Heart left ventricle (tissue), 16 donors: ENCODE results near the gene TGM2. TPM values are rescaled to one million over a fixed set of nuclear protein-coding genes. Genes with fewer than 3 reads are reported as not detected.
A peak's percentile ranks its signal among the peaks of the same experiment; 100 is the strongest.

Experiments used
- ATAC-seq, 4 donors: fragments of 200-7000 bp; cut with Tn5 transposase; one replicate each; pipeline ENCODE4 v1.9.1; 2020 to 2022; ENCODE audit warnings: moderate library complexity in 4 of 4, mild to moderate bottlenecking in 3 of 4, moderate number of reproducible peaks in 1 of 4
- DNase-seq, 5 donors: peaks; one replicate each; pipeline ENCODE4 v3.0.0-alpha.2; 2020
- H3K27ac ChIP-seq, 12 donors: fragments of 200-600 bp; sonication (generic) in 4 of 12; one replicate each; pipeline versions ENCODE4 v1.5.0 to v1.8.0; 2016 to 2022; ENCODE audit warnings: mild to moderate bottlenecking in 2 of 12
- H3K27me3 ChIP-seq, 9 donors: fragments of 200-600 bp; sonication (generic) in 2 of 9; one replicate each; pipeline versions ENCODE4 v1.5.1 to v1.8.0; 2016 to 2022; ENCODE audit warnings: mild to moderate bottlenecking in 3 of 9
- H3K36me3 ChIP-seq, 9 donors: fragments of 200-600 bp; sonication (generic) in 2 of 9; one replicate each; pipeline versions ENCODE4 v1.5.0 to v1.8.0; 2018 to 2022; ENCODE audit warnings: mild to moderate bottlenecking in 2 of 9
- H3K4me1 ChIP-seq, 12 donors: fragments of 200-600 bp; sonication (generic) in 4 of 12; one replicate each; pipeline versions ENCODE4 v1.5.0 to v1.8.0; 2016 to 2022; ENCODE audit warnings: mild to moderate bottlenecking in 3 of 12
- H3K4me3 ChIP-seq, 12 donors: fragments of 200-600 bp; sonication (generic) in 4 of 12; one replicate each; pipeline versions ENCODE4 v1.5.0 to v1.8.0; 2017 to 2022; ENCODE audit warnings: mild to moderate bottlenecking in 9 of 12, moderate library complexity in 4 of 12
- H3K9me3 ChIP-seq, 12 donors: fragments of 200-600 bp; sonication (generic) in 4 of 12; one replicate each; pipeline versions ENCODE4 v1.5.0 to v1.8.0; 2016 to 2022; ENCODE audit warnings: mild to moderate bottlenecking in 1 of 12
- POLR2A ChIP-seq, 2 donors: fragments of 450-650 bp; IDR thresholded peaks; one replicate each; pipeline ENCODE4 v1.6.1; 2017; ENCODE audit warnings: antibody characterized with exemption in 2 of 2, mild to moderate bottlenecking in 2 of 2, moderate library complexity in 2 of 2
- WGBS, 4 donors: extraction: QIAGEN DNeasy Blood & Tissue Kit in 2 of 4; methylation state at CpG; one replicate each; pipeline versions ENCODE4 v1.1.5 to v1.1.7; 2013 to 2018; 5-methylcytosine and 5-hydroxymethylcytosine counted together
- intact Hi-C, 10 donors: fragments of 100-400 bp; cut with DNase I; formaldehyde crosslinking; loops; one replicate each; pipeline versions ENCODE4 v1.11.1 to v1.14.2; 2022
- polyA plus RNA-seq, 2 donors: library from polyadenylated mRNA; stranded (reverse); fragments of 200-250 nt; gene quantifications; one replicate each; pipeline ENCODE4 v1.2.3, GENCODE V29; 2013
- total RNA-seq, 9 donors: library from RNA; depleted of rRNA in 2 of 9; stranded (reverse); fragments of >200 nt in 2 of 9; fragmentation: NEBNext Ultra II Directional in 3 of 9; extraction: Animal tissue kit (Norgen Biotek cat#: 25700) in 3 of 9; gene quantifications; one replicate each; pipeline versions ENCODE4 v1.1.0 to v1.2.4, GENCODE V29; 2016 to 2023
- TF ChIP-seq, protein P1 (sequence below), 12 donors: fragments of 200-600 bp; sonication (generic) in 4 of 12; IDR thresholded peaks; one replicate each; pipeline versions ENCODE4 v1.5.0 to v1.8.0; 2018 to 2022; ENCODE audit warnings: antibody characterized with exemption in 12 of 12, mild to moderate bottlenecking in 5 of 12
- donor health status: ischemic (EF 13 %, LVEDD 7.1; RV severe dilation, severe dysfunction).
- donor health status: healthy with polysubstance abuse.
- donor health status: DM: no; HTN: yes; CAD: no.
- donor health status: DM: no; HTN: no; CAD: no.
- donor health status: ischemic (EF 25% LVEDD 6.9; RV normal size, moderate dysfunction).
- donor health status: ischemic (EF 25% LVEDD 5.7; RV mildly dilated, moderate dysfunction).
- donor health status: healthy.
- donor health status: DM: yes; HTN: yes; CAD: no.
- donor health status: ischemic (EF 35%, LVEDD 5.7; RV mildly dilated, moderate dysfunction).
- donor health status: nonischemic (EF 11% LVEDD 7.7; RV severe dilation, severe dysfunction).
- donor health status: DM: yes; HTN: yes; CAD: no.
- donor health status: PGD.
- donor health status: ischemic (EF 29% LVEDD 5.4; RV normal size, mild dysfunction).
- donor health status: nonischemic (EF 23%, LVEDD 6.1; RV moderate dilation, normal function).

TGM2 gene
- total and polyA plus RNA-seq, 11 donors: 211 to 1,146 (median 567) TPM

DNA sequence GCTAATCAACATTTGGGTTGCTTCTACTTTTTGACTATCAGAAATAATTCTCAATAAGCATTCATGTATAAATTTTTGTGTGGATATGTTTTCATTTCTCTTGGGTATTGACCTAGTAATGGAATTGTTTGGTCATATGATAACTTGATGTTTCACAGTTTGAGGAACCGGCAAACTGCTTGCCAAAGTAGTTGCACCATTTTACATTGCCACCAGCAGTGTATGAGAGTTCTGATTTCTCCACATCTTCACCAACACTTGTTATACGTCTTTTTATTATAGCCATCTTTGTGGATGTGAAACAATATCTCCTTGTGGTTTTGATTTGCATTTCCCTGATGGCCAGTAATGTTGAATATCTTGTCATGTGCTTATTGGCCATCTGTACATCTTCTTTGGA, 42.6 kb upstream of the TGM2 start:
- H3K4me1 ChIP-seq: peaks cover 0 to 32% (median 8%) of the 10 kb centered on the region in 12 donors
- H3K36me3 ChIP-seq: no peaks in the 10 kb centered on the region
- DNase-seq (no peak), ATAC-seq (no peak)
- TF ChIP-seq, protein P1, sequence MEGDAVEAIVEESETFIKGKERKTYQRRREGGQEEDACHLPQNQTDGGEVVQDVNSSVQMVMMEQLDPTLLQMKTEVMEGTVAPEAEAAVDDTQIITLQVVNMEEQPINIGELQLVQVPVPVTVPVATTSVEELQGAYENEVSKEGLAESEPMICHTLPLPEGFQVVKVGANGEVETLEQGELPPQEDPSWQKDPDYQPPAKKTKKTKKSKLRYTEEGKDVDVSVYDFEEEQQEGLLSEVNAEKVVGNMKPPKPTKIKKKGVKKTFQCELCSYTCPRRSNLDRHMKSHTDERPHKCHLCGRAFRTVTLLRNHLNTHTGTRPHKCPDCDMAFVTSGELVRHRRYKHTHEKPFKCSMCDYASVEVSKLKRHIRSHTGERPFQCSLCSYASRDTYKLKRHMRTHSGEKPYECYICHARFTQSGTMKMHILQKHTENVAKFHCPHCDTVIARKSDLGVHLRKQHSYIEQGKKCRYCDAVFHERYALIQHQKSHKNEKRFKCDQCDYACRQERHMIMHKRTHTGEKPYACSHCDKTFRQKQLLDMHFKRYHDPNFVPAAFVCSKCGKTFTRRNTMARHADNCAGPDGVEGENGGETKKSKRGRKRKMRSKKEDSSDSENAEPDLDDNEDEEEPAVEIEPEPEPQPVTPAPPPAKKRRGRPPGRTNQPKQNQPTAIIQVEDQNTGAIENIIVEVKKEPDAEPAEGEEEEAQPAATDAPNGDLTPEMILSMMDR (IDR thresholded peaks at IDR 0.05): no peak
- TF ChIP-seq POLR2A (IDR thresholded peaks at IDR 0.05): no peak
- H3K27ac ChIP-seq: peak overlapping the region in 2 of 12 donors; percentile 66 to 72
- WGBS, 4 donors: 57 to 93% (median 77%) methylated on average over 2 of the region's 2 CpGs
- H3K4me3 ChIP-seq: no peak overlapping the region
- intact Hi-C loops: no loop called here
- peaks cover 0 to 9% (median 0%) of the 10 kb centered on the region in 12 donors for H3K9me3 ChIP-seq
- no peaks in the 10 kb centered on the region for H3K27me3 ChIP-seq

DNA sequence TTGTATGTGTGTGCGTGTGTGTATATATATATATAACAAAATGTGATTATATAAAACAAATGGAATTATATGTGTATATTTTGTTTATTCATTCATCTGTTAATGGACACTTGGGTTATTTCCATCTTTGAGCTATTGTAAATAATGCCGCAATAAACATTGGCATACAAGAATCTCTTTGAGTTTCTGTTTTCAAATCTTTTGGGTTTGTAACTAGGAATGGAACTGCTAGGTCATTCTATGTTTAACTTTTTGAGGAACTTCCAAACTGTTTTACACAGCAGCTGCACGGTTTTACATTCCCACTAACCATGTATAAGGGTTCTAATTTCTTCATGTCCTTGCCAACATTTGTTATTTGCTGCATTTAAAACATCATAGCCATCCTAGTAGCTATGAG, 39.9 kb upstream of the TGM2 start:
- Histone ChIP-seq H3K9me3 (peaks cover 0 to 9% (median 0%) of the 10 kb centered on the region in 12 donors), H3K4me3 (no peak overlapping the region), H3K27ac (no peak overlapping the region), H3K27me3 (no peaks in the 10 kb centered on the region), H3K4me1 (peaks cover 0 to 22% (median 5%) of the 10 kb centered on the region in 12 donors), H3K36me3 (no peaks in the 10 kb centered on the region)
- 75 to 81% (median 79%) methylated on average over 3 of the region's 3 CpGs for WGBS, 4 donors
- intact Hi-C loops: no loop called here
- DNase-seq (no peak), ATAC-seq (no peak)
- TF ChIP-seq, protein P1 (IDR thresholded peaks at IDR 0.05): no peak
- no peak for TF ChIP-seq POLR2A (IDR thresholded peaks at IDR 0.05)

DNA sequence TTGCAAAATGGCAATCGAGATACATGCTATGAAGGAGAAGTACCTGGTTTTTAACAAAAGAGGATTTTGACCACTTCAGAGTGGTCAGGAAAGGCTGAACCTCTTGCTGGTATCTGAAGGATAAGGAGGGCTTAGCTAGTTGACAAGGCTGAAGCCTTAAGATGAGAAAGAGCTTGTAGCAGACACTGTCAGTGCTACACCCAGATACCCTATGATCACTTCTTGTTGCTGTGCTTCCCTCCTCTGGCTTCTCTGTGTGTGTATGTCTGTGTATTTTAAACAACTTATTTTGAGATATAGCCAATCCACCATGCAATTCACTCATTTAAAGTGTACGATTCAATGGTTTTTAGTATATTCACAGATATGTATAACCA, 38.9 kb upstream of the TGM2 start:
- H3K27me3 ChIP-seq: no peaks in the 10 kb centered on the region
- intact Hi-C loops: no loop called here
- no peak for TF ChIP-seq POLR2A (IDR thresholded peaks at IDR 0.05)
- TF ChIP-seq, protein P1 (IDR thresholded peaks at IDR 0.05): no peak
- no peak overlapping the region for H3K4me3 ChIP-seq
- H3K27ac ChIP-seq: no peak overlapping the region
- no peaks in the 10 kb centered on the region for H3K36me3 ChIP-seq
- 82 to 91% (median 85%) methylated on average over 2 of the region's 2 CpGs for whole genome bisulfite sequencing, 4 donors
- no peak for DNase-seq
- H3K4me1 ChIP-seq: peaks cover 0 to 13% (median 4%) of the 10 kb centered on the region in 12 donors
- no peak for ATAC-seq
- H3K9me3 ChIP-seq: peaks cover 0 to 9% (median 0%) of the 10 kb centered on the region in 12 donors

DNA sequence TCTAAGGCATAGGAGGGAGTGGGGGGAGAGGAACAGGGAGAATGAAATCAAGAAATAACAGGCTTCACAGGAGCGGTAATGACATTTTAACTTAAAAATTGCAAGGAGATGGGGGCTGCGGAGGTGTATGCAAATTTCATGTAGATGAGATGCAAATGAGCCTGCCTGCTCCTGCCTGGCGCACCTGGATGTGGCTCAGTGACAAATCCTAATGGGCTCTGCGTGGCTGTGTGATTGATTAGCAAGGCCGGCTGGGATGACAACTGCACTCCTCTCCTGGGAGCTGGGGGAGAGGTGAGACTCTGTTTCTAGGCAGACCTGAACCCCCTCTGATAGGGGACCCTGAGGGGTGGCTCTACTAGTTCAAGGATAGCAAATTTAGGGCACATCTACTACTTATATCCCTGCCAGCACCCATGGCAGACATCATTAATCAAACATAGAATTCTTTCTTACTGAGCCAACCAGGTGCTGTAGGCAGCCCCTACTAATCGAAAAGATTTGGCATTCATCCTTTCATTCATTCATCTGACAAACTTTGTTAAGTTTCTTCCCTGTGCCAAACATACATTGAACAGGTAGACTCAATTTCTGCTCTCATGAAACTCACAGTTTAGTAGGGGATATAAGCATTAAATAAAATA, 38.4 kb upstream of the TGM2 start:
- H3K9me3 ChIP-seq: peaks cover 0 to 9% (median 0%) of the 10 kb centered on the region in 12 donors
- no peaks in the 10 kb centered on the region for H3K36me3 ChIP-seq
- peaks cover 0 to 18% (median 0%) of the 10 kb centered on the region in 12 donors for H3K4me1 ChIP-seq
- 87 to 91% (median 89%) methylated on average over 6 of the region's 6 CpGs for WGBS, 4 donors
- H3K27ac ChIP-seq: no peak overlapping the region
- intact Hi-C loops: no loop called here
- H3K4me3 ChIP-seq: no peak overlapping the region
- no peaks in the 10 kb centered on the region for H3K27me3 ChIP-seq
- no peak for TF ChIP-seq POLR2A (IDR thresholded peaks at IDR 0.05)
- TF ChIP-seq, protein P1 (IDR thresholded peaks at IDR 0.05): no peak
- DNase-seq (no peak), ATAC-seq (no peak)
